Glutamatergic neuron (in vitro differentiated cells): ENCODE data around the gene ADAMTS16. TPM values are rescaled to one million over a fixed set of nuclear protein-coding genes. Genes with fewer than 3 reads are reported as not detected.

ENCODE experiments used
- DNase-seq: peaks from one replicate; pipeline ENCODE4 v3.0.0; 2022
- H3K27ac Mint-ChIP-seq: one replicate; pipeline ENCODE4 v1.8.0; 2020; ENCODE audit warnings: mild to moderate bottlenecking, mixed read lengths, inconsistent platforms; ENCODE audit not compliant: unreplicated experiment
- H3K27me3 Mint-ChIP-seq: one replicate; pipeline ENCODE4 v1.8.0; 2020; ENCODE audit warnings: mild to moderate bottlenecking, moderate library complexity, mixed read lengths, inconsistent platforms; ENCODE audit not compliant: unreplicated experiment
- H3K36me3 Mint-ChIP-seq: one replicate; pipeline ENCODE4 v1.8.0; 2020; ENCODE audit warnings: mild to moderate bottlenecking, mixed read lengths, inconsistent platforms; ENCODE audit not compliant: unreplicated experiment
- H3K4me1 Mint-ChIP-seq: one replicate; pipeline ENCODE4 v1.8.0; 2020; ENCODE audit warnings: mild to moderate bottlenecking, low read depth, mixed read lengths, inconsistent platforms; ENCODE audit not compliant: unreplicated experiment
- H3K4me3 Mint-ChIP-seq: one replicate; pipeline ENCODE4 v1.8.0; 2020; ENCODE audit warnings: mild to moderate bottlenecking, mixed read lengths, inconsistent platforms; ENCODE audit not compliant: unreplicated experiment
- H3K9me3 Mint-ChIP-seq: one replicate; pipeline ENCODE4 v1.8.0; 2020; ENCODE audit warnings: mild to moderate bottlenecking, moderate library complexity, mixed read lengths, inconsistent platforms; ENCODE audit not compliant: unreplicated experiment
- total RNA-seq: library from RNA; stranded (reverse); fragmentation: NEBNext Ultra II Directional; extraction: Animal tissue kit (Norgen Biotek cat#: 25700); gene quantifications from one replicate; pipeline ENCODE4 v1.2.1, GENCODE V29; 2021; ENCODE audit not compliant: unreplicated experiment
- TF ChIP-seq, protein P1 (sequence below): fragments of 200-600 bp; sonication (generic); IDR thresholded peaks from one replicate; pipeline ENCODE4 v1.5.0; 2021; ENCODE audit not compliant: partially characterized antibody, unreplicated experiment

ADAMTS16 gene
- total RNA-seq, 1 donor from 2014 or later = 4.8 TPM

DNA sequence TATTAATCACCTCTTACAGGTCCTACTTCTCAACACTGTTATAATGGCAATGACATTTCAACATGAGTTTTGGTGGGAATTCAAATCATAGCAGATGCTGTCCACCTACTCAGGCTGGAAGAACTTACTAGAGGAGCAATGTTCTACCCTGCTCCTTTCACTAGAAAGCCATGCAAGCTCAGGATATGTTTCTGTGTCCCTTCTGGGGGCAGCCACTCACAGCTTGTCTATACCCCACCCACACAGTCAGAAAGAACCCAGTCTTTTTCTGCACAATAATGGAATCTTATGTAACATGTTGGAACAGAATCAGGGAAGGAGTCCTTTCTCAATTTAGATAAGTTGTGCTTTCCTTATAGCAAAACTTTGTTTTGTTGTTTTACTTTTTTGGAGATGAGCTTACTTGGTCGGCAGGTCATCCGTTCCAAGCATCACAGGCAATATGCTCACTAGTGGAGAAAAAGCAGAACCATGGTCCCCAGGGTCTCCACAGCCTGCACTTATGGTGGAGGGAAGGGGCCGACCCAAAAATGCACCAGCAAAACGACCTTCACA is 229.0 kb downstream of the ADAMTS16 start:
- Mint-ChIP-seq H3K27me3 (peaks cover 3% of the 10 kb centered on the region), H3K27ac (no peak overlapping the region), H3K36me3 (no peaks in the 10 kb centered on the region), H3K9me3 (peaks cover 5% of the 10 kb centered on the region), H3K4me3 (no peak overlapping the region), H3K4me1 (peaks cover 22% of the 10 kb centered on the region)
- TF ChIP-seq, protein P1, sequence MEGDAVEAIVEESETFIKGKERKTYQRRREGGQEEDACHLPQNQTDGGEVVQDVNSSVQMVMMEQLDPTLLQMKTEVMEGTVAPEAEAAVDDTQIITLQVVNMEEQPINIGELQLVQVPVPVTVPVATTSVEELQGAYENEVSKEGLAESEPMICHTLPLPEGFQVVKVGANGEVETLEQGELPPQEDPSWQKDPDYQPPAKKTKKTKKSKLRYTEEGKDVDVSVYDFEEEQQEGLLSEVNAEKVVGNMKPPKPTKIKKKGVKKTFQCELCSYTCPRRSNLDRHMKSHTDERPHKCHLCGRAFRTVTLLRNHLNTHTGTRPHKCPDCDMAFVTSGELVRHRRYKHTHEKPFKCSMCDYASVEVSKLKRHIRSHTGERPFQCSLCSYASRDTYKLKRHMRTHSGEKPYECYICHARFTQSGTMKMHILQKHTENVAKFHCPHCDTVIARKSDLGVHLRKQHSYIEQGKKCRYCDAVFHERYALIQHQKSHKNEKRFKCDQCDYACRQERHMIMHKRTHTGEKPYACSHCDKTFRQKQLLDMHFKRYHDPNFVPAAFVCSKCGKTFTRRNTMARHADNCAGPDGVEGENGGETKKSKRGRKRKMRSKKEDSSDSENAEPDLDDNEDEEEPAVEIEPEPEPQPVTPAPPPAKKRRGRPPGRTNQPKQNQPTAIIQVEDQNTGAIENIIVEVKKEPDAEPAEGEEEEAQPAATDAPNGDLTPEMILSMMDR = no peak
- DNase-seq = no peak
